BLaER1 treated with 17β-estradiol and CSF1 and Interleukin-3, amounts not matched to agents 10 nM and 100 nM (cell line): ENCODE results near the gene PDZRN4.

Source experiments
- H3K27ac ChIP-seq, 11 experiments: shearing (Covaris generic); formaldehyde crosslinking; 2 replicates each; pipeline ENCODE4 v1.8.1; 2022
- H3K27me3 ChIP-seq, 11 experiments: shearing (Covaris generic); formaldehyde crosslinking; 2 replicates each; pipeline ENCODE4 v1.8.1; 2022
- H3K36me3 ChIP-seq, 11 experiments: shearing (Covaris generic); formaldehyde crosslinking; 2 replicates each; pipeline ENCODE4 v1.8.1; 2022
- H3K4me1 ChIP-seq, 10 experiments: shearing (Covaris generic); formaldehyde crosslinking; 2 replicates each; pipeline ENCODE4 v1.8.1; 2022
- H3K4me2 ChIP-seq, 11 experiments: shearing (Covaris generic); formaldehyde crosslinking; 2 replicates each; pipeline ENCODE4 v1.8.1; 2022
- H3K4me3 ChIP-seq, 10 experiments: shearing (Covaris generic); formaldehyde crosslinking; 2 replicates each; pipeline ENCODE4 v1.8.1; 2022
- H3K9ac ChIP-seq, 11 experiments: shearing (Covaris generic); formaldehyde crosslinking; 2 replicates each; pipeline ENCODE4 v1.8.1; 2022
- H3K9me3 ChIP-seq, 11 experiments: shearing (Covaris generic); formaldehyde crosslinking; replicated peaks in 1 of 11; 2 replicates each; pipeline ENCODE4 v1.8.1; 2022
- H4K20me1 ChIP-seq, 11 experiments: shearing (Covaris generic); formaldehyde crosslinking; 2 replicates each; pipeline ENCODE4 v1.8.1; 2022
- Cebpa-rat ChIP-seq, 11 experiments: shearing (Covaris generic); IDR thresholded peaks; 2 replicates each; pipeline ENCODE4 v1.8.1; 2022

Gene PDZRN4

DNA sequence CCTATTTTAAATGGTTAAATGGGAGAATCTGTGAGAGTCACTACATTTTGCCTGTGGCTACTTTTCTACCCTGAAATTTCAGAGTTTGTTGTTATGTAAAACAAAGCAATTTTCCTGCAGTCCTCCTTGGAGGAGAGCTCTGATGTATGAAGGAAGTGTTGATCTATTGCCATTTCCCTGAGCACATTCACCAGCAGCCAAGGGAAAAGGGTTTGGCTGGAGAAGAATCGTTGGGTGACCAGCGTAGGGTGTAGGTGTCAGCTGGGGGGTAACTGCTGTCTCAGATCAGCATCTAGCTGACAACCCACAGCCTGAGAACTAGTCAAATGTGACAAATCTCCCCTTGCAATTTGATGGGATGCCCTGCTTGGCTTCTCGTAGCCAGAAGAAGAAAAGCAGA, 230.5 kb downstream of the PDZRN4 start:
- no peak for TF ChIP-seq Cebpa-rat (IDR thresholded peaks at IDR 0.05)
- H3K9me3 ChIP-seq, result no peaks in the 10 kb centered on the region
- H3K4me3 ChIP-seq, result no peak overlapping the region
- H3K9ac ChIP-seq, result no peak overlapping the region
- H3K27ac ChIP-seq, result no peak overlapping the region
- H4K20me1 ChIP-seq, result no peaks in the 10 kb centered on the region
- H3K4me1 ChIP-seq, result no peaks in the 10 kb centered on the region
- H3K4me2 ChIP-seq, result no peak overlapping the region
- no peaks in the 10 kb centered on the region for H3K36me3 ChIP-seq
- H3K27me3 ChIP-seq, result no peaks in the 10 kb centered on the region

DNA sequence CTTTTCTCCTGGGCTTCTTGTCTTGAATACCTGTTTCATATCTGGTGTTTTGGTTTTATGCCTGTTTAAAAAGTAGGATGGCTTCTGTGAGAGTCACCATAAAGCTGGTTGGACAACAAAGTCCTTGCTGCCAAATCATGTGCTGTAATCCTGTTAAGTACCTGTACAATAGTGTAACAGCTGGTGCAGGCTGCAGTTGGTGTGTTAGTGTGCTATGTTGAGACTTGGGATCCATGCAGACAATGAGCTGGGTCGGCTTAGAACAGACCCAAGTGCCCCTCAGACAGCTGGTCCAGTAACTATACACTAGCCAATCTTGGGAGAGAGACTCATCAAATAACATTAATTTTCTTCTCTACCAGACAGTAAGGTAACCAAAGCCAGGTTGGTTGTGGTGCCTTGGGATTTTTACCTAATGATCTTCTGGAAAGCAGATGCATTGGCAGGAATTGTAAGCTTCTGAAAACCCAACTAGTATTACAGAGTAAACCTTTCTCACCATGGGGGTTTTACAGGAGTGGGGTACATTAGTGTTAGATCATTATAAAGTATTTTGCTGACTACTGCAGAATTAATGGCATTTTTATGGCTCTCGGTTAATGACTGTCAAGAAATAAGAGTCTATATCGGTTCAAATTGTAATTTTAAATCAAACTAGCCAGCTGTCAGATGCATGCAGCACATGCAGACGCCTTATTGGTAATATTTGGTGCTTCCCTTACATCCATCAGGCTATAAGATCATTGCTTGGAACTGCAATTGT, 231.2 kb downstream of the PDZRN4 start:
- H3K9me3 ChIP-seq, result no peaks in the 10 kb centered on the region

DNA sequence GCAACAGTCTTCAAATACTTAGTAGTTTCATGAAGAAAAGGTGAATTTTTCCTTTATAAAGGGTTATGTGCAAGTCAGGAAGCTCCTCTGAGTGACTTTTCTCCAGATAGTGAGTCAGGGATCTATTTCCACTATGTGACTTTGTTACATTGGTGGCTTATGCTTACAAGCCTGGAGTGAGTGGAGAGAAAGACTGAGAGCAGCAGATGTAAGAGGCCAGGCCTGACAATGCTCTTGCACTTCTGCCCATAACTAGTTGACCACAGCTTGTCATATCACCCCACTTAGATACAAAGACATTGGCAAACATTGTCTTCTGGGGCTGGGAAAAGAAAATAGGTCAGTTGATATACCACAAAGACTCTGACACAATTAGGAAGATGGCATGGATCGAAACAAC, 236.5 kb downstream of the PDZRN4 start:
- H3K4me2 ChIP-seq, result no peak overlapping the region
- no peak overlapping the region for H3K9ac ChIP-seq
- no peaks in the 10 kb centered on the region for H3K4me1 ChIP-seq
- no peak overlapping the region for H3K27ac ChIP-seq
- no peaks in the 10 kb centered on the region for H3K36me3 ChIP-seq
- no peaks in the 10 kb centered on the region for H3K9me3 ChIP-seq
- no peaks in the 10 kb centered on the region for H3K27me3 ChIP-seq
- TF ChIP-seq Cebpa-rat (IDR thresholded peaks at IDR 0.05), result no peak
- no peaks in the 10 kb centered on the region for H4K20me1 ChIP-seq
- no peak overlapping the region for H3K4me3 ChIP-seq

More for the DNA sequence above, 231.2 kb downstream of the PDZRN4 start:
- Histone ChIP-seq H3K4me3 (no peak overlapping the region), H3K4me2 (no peak overlapping the region), H3K27me3 (no peaks in the 10 kb centered on the region), H3K27ac (no peak overlapping the region), H3K9ac (no peak overlapping the region), H4K20me1 (no peaks in the 10 kb centered on the region), H3K4me1 (no peaks in the 10 kb centered on the region), H3K36me3 (no peaks in the 10 kb centered on the region)
- TF ChIP-seq Cebpa-rat (IDR thresholded peaks at IDR 0.05), result no peak

DNA sequence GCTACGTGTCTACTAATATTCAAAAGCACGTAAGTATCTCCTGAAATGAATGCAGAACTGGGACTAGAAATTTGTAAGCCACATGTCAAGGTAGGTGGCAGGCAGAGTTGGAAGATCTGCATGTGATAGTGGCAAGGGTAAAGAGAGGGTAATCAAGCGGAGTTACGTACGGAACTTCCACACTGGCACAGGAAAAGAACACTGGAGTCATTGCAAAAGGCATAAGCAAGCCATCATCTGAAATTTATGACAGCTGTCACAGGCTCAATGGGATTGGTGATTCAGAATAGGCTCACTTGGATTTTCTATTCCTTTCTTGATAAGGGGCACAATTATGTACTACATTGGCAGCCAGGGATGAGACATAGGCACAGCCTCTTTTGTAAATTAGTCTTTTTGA, 245.3 kb downstream of the PDZRN4 start:
- Histone ChIP-seq H3K36me3 (no peaks in the 10 kb centered on the region), H3K9ac (no peak overlapping the region), H3K9me3 (no peaks in the 10 kb centered on the region), H3K27ac (no peak overlapping the region), H3K27me3 (no peaks in the 10 kb centered on the region), H3K4me1 (peaks cover 0 to 10% (median 0%) of the 10 kb centered on the region in 10 experiments; a peak in 6 of 20 replicates), H3K4me2 (no peak overlapping the region), H4K20me1 (no peaks in the 10 kb centered on the region), H3K4me3 (no peak overlapping the region)
- no peak for TF ChIP-seq Cebpa-rat (IDR thresholded peaks at IDR 0.05)

DNA sequence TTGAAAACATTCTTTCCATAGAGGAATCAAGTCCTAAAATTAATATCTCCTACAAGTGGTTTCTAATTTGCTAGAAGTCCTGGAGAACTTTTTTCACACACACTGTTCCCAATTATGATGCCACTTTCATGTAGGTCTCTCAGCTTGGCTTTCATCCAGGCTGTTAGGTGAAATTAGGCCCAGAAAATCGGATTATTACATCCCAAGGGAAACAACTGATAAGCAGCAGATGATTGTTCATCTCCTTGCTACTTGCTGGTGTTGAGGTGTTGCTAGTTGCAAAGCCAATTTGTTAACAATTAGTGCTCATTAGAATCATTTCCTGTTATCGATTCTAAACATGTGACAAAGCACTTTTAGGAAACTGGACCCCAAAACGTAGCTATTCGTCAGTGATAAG, 248.0 kb downstream of the PDZRN4 start:
- no peak for TF ChIP-seq Cebpa-rat (IDR thresholded peaks at IDR 0.05)

DNA sequence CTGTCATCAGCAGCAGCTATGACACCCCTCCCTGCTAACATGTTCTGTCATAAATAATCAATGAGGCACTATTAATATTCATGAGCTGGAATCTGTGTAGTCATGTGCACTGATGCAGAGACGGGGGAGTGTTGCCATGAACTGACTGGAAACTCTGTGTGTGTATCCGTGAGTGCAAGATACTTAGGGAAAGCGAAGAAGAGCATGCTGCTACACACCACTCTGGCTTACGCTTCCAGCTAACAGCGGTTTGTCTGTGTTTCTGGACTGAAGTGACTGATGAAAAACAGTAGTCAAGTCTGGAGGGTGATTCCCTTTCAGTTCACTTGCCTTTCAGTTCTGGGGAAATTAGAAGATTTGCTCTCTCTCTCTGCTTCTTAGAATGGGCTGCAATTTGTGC, 249.4 kb downstream of the PDZRN4 start:
- Histone ChIP-seq H3K4me1 (peaks cover 0 to 10% (median 0%) of the 10 kb centered on the region in 10 experiments; a peak in 6 of 20 replicates), H4K20me1 (no peaks in the 10 kb centered on the region), H3K27me3 (no peaks in the 10 kb centered on the region), H3K4me3 (no peak overlapping the region), H3K36me3 (no peaks in the 10 kb centered on the region), H3K9me3 (no peaks in the 10 kb centered on the region), H3K9ac (no peak overlapping the region), H3K27ac (no peak overlapping the region), H3K4me2 (peak overlapping the region in 5 of 11 experiments; percentile 3 to 31 (median 11); a peak in 6 of 22 replicates)
- TF ChIP-seq Cebpa-rat (IDR thresholded peaks at IDR 0.05), result no peak

More for the DNA sequence above, 248.0 kb downstream of the PDZRN4 start:
- H4K20me1 ChIP-seq, result no peaks in the 10 kb centered on the region
- H3K4me1 ChIP-seq, result peaks cover 0 to 10% (median 0%) of the 10 kb centered on the region in 10 experiments; a peak in 6 of 20 replicates
- no peak overlapping the region for H3K27ac ChIP-seq
- no peak overlapping the region for H3K4me3 ChIP-seq
- H3K9ac ChIP-seq, result no peak overlapping the region
- no peak overlapping the region for H3K4me2 ChIP-seq
- H3K27me3 ChIP-seq, result no peaks in the 10 kb centered on the region
- no peaks in the 10 kb centered on the region for H3K36me3 ChIP-seq
- no peaks in the 10 kb centered on the region for H3K9me3 ChIP-seq

DNA sequence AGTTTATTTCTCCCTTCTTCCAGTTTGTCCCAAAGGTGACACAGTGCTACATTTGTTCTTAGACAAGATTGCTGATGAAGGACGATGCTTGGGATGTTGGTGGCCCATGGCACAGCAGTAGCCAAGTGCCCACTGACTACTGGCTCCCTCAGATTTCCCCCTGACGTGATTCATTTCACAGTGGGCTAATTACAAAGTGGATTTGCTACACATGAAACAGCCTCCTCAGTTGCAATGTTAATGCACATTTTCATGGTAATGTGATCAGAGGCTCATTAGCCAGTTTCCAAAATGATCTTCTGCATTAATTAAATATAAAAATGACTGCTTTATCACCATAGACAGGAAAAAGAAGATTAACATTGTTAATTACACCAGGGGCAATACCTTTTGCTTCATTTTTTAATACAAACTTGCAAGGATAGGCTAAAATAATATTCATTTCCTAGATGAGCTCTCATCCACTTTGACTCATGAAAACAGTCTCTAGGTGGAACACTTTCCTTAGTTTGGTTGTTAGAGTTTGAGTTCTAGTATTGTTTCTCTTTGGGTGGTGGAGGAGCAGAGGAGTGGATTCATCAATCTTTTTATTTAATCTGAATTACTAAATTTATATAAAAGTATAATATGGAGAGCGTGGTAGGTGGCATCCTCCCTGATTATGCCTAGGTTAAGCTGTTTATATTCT, 250.9 kb downstream of the PDZRN4 start:
- H3K9ac ChIP-seq, result no peak overlapping the region

DNA sequence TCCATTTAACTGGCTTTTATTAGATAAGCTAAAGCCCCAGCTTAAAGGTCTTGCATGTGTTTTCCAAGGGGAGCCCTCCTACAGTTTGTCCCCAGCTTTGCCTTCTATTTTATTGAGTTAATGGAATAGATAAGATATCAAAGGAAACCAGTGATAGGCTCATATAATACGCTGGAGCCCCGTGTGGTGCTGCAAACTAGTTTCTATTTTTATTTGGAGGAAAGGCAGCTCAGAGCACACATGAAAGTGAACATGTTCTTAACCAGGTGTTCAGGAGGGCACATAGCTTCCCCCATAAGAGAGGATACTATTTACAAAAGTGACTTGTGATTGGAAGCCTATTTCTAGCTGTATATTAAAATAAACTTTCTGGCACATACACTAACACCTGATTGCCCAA, 251.7 kb downstream of the PDZRN4 start:
- H3K4me1 ChIP-seq, result peaks cover 0 to 10% (median 0%) of the 10 kb centered on the region in 10 experiments; a peak in 6 of 20 replicates
- TF ChIP-seq Cebpa-rat (IDR thresholded peaks at IDR 0.05), result no peak
- H3K4me3 ChIP-seq, result no peak overlapping the region
- H3K9me3 ChIP-seq, result no peaks in the 10 kb centered on the region
- H4K20me1 ChIP-seq, result no peaks in the 10 kb centered on the region
- H3K27ac ChIP-seq, result no peak overlapping the region
- no peaks in the 10 kb centered on the region for H3K36me3 ChIP-seq
- H3K9ac ChIP-seq, result no peak overlapping the region
- no peak overlapping the region for H3K4me2 ChIP-seq
- no peaks in the 10 kb centered on the region for H3K27me3 ChIP-seq

More for the DNA sequence above, 250.9 kb downstream of the PDZRN4 start:
- Histone ChIP-seq H3K4me2 (no peak overlapping the region), H3K4me1 (peaks cover 0 to 10% (median 0%) of the 10 kb centered on the region in 10 experiments; a peak in 6 of 20 replicates), H3K27ac (no peak overlapping the region), H3K4me3 (no peak overlapping the region), H4K20me1 (no peaks in the 10 kb centered on the region), H3K9me3 (no peaks in the 10 kb centered on the region), H3K36me3 (no peaks in the 10 kb centered on the region), H3K27me3 (no peaks in the 10 kb centered on the region)
- no peak for TF ChIP-seq Cebpa-rat (IDR thresholded peaks at IDR 0.05)

DNA sequence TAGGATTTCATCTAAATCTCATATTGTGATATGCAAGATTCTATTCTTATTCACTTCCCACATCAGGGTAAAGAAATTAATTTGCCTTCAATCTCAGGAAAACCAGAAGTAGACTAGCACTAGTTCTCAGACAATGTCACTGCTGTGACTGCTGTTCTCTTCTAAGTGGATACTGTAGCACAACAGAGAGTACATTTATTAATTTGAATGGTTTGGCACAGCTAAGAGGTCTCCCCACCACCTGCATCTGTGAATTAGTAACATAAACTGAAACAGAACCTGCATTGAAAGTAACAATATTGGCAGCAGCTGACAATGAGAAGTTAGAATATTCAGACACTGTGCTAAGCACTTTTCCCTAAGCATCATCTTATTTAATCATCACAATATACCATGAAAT, 253.1 kb downstream of the PDZRN4 start:
- no peak for TF ChIP-seq Cebpa-rat (IDR thresholded peaks at IDR 0.05)
- Histone ChIP-seq H3K4me1 (peaks cover 0 to 10% (median 0%) of the 10 kb centered on the region in 10 experiments; a peak in 6 of 20 replicates), H3K4me3 (no peak overlapping the region), H3K9me3 (no peaks in the 10 kb centered on the region), H3K27me3 (no peaks in the 10 kb centered on the region), H3K4me2 (no peak overlapping the region), H3K36me3 (no peaks in the 10 kb centered on the region), H3K9ac (no peak overlapping the region), H4K20me1 (no peaks in the 10 kb centered on the region), H3K27ac (no peak overlapping the region)
